Esophagus mucosa (tissue), 1 donor: ENCODE data around the gene POLL. TPM values are rescaled to one million over a fixed set of nuclear protein-coding genes. Genes with fewer than 3 reads are reported as not detected.

Experiments
- ATAC-seq: fragments of 200-7000 bp; cut with Tn5 transposase; one replicate; pipeline ENCODE4 v1.9.1; 2020
- total RNA-seq: library from RNA; stranded (reverse); gene quantifications from one replicate; pipeline ENCODE4 v1.2.4, GENCODE V29; 2023
- donor health status: DM: yes; HTN: yes; CAD: no.

POLL gene
- total RNA-seq, 1 donor from 2014 or later = 13.5 TPM

DNA sequence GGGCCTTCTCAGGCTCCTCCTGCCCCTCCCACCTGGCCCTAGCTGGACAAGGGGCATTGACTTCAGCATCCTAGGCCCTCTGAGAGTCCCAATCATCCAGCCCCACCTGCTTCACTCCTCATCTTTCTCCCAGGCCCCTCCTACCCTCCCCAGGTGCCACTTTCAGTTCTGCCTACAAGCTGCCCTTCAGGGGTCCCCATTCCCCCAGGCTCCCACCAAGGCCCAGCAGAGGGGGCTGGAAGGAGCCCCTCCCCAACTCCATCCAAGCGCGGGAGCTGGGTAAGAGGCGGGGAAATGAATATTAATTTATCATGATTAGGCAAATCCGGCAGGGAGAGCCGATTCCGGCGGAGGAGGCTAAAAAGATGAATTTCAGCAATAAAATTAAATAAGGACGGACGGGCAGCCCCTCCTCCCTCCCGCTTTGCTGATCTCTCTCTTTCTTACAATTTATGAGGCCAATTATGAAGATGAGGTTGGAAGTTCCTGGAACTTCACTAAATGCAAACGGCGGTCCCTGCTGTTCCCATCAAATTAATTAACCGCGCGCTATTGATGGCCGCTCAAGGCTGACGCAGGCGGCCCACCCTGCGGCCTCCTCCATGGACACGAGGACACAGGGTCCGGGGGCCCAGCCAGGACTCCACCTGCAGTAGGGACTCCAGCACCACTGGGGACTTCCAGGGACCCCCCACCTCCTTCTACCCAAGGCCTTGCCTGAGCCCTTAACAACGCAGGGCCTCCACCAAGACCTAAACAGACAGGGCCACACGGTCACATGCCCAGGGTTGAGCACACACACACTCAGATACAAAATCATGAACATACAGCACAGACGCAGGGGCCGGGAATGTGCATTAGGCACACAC is 13.9 kb downstream of the POLL start:
- ATAC-seq = no peak

DNA sequence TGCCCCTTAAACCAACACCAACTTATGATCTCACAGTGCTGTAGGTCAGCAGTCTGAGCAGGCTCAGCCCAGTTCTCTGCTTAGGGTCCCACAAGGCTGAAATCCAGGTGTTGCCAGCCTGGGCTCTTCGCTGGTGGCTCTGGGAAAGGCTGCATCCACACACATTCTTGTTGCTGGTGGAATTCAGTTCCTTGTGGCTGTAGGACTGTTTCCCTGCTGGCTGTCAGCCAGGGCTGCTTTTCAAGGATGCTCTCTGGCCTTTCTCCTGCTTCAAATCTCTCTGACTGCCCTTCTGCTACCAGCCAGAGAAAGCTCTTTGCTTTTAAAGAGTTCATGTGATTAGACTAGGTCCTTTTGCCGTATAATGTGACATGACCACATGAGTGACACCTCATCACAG is 15.3 kb downstream of the POLL start:
- no peak for ATAC-seq

DNA sequence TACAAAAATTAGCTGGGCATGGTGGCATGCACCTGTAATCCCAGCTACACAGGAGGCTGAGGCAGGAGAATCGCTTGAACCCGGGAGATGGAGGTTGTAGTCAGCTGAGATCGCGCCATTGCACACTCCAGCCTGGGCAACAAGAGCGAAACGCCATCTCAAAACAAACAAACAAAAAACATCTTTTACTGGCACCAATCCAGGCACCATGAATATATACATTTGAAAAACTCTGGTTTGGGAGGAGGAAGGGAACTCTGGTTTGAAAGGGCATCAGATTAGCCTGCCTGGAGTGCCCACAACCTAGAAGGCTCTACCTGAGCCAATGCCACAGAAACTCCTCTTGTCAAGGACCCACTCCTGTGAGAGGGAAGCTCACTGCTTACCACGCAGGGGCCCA is 15.9 kb downstream of the POLL start:
- no peak for ATAC-seq

DNA sequence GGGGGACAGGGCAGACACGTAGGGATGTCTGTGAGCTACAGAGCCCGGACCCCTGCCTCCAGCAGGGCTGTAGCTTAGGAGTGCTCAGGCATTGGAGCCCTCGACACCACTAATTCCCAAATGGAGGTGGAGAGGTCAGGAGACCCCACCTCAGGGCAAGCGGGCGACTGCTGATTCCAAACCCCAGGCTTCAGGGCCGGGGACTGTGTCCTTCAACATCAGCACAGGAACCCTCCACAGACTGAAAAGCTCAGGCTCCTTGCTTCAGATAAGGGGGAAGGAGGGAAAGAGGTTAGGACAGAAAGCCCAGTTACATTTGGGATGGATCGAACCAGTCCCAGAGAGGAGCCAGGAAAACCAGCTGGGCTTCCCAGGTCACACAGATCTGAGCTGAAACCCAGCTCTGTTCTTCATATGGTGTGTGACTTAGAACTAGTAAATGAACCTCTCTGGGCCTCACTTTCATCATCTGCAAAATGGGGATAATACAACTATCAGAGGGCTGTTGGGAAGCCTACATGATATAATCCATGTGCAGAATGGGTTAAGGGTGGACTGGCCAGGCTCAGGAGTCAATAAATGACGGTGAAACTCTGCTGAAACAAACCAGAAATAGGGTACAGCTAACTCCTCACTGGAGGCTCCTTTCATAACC is 16.7 kb downstream of the POLL start:
- ATAC-seq = no peak

DNA sequence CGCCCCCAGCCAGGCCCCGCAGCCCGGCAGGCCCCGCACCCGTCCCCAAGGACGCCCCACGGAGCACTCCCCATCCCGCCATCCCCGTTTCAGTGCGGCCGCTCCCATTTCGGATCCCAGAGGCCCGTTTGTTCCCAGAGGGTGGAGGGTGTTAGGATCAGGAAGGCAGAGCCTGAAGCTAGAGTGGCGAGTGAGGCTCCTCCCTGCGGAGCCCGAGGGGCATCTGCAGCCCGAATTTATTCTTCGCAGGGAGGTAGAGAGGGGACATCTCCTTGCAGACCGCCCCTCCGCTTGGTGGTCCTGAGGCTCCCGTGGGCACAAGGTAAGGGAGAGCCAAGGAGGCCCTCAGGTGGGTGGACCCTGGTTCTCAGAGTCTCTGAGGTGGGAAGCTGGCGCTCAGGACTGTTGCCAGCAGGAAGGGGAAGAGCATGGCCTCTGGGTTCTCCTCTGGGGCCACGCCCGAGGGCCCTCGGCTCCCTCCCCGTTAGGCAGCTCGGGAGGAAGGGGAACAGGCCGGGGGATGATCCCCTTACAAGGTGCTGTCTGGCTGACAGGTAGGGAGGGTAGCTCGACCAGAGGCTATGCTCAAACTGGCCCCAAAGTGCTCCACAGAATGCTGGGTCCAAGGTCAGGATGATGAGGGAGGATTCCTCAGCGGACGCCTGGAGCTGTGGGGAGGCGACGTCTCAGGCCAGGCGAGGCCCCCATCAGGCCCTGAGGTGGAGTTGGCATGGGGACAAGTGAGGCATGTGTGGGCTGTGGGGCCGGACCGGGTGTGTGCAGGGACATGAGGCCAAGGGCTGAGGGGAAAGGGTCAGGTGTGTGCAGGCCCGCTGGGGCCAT is 17.4 kb downstream of the POLL start:
- ATAC-seq = no peak

DNA sequence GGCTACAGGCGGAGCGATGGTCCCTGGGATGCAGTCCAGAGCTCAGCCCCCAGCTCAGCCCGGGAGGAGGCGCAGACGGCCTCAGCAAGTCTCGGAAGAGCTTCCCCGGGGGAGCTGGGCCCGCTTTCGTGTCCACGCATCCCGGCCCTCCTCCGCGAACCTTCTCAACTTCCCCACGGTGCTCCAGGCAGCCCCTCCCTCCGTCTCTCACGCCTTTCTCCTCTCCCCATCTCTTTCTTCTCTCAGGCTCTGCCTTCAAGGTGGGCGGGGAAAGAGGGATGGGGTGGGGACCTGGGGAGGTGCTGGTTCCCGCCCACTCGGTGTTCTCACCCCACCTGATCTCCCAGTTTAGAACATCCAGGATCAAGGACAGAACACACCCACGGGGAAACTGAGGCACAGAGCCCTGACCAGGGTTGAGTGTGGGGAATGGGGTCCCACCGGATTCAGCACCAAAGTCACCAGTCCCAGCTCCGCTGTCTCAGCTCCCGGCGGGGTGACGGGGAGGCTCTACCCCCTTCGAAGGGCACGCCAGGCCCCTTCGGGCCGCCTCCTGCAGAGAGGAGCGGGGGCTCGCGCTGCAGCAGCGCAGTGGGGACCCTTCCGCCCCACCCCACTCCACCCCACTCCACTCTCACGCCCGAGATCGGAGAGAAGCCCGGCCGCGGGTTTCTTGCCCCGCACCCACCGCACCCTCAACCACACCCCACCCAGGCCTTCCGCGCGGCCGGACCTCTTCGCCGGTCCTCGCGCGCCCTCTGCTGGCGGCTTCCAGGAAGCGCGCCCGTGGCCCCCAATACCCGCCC is 18.2 kb downstream of the POLL start:
- ATAC-seq = peak; percentile 87

DNA sequence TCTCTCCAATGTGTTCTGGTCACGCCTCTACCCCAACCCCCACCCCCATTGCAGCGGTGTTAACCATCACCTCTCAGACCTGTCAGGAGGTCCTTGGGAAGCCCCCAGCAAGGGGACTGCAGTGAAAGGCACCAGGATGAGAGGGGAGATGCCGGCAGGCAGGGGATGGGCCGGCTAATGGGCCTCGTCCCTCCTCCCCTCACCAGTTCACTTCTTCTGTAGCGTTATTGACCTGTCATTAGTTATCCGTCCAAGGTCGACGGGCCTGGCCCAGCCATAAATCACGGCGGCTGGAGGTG is 18.8 kb downstream of the POLL start:
- no peak for ATAC-seq

DNA sequence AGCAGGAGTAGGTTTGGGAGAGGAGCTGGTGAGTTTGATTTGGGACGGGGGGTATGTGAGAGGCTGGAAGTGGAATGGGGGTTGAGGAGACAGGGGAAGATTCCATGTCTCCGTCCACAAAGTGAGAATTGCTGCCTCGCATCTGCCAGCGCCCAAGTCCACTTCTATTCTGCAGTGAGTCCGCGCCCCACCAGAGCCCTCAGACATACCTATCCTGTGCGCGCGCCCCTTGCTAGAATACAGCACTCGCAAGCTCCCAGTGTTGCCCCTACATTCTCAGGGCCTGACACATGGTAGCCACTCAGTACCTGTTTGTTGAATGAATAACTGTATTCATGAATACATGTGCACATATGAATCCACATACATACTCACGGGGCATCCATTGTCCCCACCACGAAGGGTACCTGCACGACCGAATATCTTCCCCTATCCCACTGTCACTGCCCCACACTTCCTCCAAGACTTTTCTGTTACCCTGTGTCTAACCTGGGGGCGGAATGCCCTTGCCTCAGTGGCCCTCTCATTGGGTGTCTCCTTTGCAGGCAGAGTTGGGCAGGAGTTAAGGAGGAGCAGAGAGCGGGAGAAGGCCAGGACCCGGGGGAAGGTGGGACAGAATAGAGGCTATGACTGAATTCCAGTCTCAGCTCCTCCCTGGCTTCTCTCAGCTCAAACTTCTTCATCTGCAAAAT is 19.9 kb downstream of the POLL start:
- ATAC-seq = no peak

DNA sequence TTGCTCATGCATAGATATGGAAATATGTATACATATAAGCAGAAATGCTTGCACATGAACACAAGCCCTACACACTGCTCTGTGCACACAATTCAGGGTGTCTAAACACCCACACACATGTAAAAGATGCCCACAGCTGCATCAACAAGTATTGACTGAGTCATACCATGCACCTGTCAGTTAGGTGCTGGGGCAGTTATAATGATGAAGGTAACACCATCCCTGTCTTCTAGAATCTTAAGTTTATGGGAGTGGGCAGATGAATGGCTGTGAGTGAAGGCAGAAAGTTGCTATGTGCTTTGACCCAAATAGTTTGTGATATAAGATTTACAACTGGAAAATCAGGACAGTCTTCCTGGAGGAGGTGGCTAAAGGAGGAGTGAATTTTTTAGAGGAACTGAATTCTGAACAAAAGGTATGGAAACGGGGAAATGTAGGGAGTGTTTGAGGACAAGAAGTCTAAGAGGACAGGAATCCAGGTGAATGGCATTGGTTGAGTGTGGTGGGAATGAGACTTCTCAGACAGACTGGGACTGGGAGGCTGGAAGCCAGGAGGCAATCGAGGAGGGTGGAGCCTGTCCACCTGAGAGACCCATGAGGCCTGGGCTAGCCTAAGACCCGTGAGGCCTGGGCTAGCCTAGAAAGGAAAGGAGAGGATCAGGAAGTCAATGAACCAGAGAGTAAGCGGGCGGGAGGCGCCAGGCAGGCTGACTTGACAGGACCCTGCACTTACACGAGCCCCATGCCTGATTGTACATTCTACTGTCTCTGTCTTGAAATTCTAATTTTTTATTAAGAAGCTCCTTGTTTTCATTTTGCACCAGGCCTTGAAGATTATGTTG is 20.7 kb downstream of the POLL start:
- no peak for ATAC-seq

DNA sequence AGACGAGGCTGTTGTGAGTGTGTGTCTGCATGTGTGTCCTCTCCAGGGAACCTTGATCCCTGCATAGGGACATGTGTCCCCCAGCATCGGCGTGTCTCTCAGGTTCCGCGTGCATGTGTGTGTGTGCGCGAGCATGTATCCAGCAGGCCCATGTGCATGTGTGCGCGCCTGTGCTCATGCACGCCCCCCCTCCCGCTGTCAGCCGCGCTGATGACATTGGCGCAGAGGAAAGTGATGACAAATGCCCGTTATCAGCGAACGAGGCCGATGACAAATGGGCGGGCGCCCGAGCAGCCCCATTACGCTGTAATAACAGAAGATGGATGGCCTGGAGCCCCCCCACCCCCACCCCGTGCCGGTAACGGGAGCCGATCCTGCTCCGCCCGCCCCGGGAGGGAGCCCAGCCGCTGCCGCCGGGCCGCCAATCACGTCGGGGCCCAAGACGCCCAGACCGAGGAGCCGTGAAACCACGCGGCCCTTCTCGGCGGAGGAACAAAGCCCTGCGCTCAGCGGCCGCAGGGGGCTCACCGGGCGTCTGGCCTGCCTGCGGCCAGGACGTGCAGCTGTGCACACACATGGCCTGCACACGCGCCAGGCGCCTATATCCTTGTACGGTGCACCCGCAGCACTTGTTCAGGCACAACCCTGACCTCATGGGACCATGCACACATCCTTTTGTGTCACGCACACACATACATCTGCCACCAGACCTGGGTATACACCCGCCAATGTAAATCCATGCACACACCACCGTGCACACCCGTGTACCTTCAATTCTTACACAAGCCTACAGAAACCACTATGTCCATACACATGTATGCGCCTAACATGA is 21.5 kb downstream of the POLL start:
- no peak for ATAC-seq

DNA sequence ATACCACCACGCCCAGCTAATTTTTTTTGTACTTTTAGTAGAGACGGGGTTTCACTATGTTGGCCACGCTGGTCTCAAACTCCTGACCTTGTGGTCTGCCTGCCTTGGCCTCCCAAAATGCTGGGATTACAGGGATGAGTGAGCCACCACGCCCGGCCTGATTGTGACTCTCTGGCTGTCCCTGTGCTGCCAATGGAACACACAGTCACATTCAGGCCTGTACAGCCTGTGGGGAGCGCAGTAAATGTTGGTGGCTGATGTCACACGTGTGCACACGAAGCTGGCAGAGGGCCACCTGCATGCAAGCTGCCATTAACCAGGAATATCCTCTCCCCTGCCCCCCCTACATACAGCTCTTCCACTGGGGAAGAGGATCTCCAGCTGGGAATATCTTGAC is 22.1 kb downstream of the POLL start:
- no peak for ATAC-seq

DNA sequence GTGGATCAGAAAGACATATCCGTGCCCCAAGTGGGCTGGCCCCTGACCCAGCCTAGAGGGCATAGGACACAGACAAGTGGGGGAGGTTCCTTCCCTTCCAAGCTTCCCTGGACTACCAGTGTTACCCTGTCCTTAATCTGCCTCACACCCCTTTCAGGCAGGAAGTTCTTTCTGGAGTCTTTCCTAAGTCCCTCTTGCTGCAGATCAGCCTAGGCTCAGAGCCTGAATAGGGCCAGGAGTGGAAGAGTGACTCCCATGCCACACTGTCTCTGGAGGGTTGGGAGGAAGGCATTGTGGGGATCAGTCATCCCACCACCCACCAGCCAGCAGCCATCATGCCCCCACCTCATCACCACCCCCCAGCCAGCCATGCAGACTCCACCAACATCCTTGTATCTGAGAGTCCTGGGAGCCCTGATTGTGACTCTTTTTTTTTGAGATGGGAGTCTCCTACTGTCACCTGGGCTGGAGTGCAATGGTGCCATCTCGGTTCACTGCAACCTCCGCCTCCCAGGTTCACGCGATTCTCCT is 22.6 kb downstream of the POLL start:
- no peak for ATAC-seq

DNA sequence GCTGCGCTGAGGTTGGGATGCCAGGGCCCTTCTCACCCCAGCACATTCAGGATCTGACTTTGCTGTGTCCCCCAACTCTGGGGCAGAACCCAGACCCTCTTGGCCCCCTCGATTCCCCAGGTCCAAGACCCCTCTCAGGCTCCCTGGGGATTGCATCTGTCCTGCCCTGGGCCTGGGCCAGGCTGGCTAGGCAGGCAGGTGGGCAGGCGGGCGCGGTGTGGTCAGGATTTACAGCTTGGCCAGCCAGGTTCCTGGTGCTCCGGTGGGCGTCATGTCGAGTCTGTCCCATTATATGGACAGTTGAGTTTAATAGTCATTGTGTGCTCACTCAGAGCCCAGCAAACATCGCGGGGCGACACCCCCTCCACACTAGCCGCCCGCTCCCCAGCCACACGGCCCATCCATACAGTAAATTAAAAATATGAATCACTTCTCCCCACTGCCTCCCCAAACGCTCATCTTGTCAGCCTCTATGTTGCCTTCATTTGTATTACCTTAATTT is 23.5 kb downstream of the POLL start:
- no peak for ATAC-seq

DNA sequence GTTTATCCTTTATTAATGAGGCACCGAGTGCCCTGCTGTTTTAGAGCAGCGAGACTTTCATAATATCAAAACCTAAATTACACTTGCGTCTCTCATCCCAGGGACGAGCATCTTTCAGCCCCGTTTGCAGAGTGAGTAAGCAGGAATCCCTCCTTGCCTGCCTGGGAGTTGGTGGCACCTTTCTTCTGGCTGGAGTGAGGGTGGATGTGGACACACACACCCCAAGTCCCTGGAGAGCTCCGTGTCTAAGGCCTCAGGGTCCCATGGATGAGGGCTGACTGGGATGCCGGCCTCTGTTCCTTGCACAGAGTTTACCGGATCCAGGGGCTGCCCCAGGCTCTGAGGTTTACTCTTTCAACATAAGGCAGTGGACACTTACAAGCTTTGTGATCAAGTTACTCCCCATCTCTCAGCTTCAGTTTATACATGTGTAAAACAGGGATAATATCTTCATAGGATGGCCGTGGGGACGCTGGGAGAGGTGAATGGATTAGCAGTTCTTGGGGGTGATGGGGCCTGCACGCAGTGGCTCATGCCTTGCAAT is 24.5 kb downstream of the POLL start:
- ATAC-seq = no peak

DNA sequence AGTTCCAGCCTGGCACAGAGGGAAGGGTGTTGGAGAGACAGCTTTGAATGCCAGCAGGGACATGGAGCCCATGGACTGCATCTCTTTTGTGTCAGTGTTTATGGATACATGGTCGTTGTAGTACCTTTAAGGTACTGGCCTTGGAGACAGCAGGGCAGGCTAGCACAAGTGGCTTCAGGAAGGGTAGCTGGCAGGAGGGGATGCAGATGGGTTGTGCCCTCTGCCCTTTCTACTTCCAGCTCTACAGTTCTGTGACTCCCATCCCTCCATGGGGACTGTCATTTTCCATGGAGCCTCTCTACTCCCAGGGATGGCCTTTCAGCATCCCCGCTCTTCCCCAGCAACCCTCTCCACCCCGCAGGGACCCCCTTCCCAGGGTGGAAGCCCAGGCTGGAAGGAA is 25.1 kb downstream of the POLL start:
- ATAC-seq = no peak

DNA sequence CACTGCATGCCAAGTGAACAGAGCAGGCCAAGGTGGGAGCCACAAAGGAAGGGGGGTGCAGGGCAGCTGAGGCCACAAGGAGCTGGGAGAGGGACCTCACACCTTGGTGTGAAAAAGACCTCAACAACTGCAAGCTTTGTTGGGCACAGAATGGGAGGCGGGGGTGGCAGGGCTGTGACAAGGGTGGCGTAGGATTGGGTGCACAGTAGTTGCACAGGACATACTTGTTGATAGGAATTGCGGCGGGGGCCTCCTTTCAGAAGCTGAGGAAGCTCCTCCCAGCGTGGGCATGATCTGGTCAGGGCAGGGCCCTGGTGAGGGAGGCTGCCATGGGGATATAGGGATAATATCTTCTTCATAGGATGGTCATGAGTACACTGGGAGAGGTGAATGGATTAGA is 25.8 kb downstream of the POLL start:
- ATAC-seq = no peak

DNA sequence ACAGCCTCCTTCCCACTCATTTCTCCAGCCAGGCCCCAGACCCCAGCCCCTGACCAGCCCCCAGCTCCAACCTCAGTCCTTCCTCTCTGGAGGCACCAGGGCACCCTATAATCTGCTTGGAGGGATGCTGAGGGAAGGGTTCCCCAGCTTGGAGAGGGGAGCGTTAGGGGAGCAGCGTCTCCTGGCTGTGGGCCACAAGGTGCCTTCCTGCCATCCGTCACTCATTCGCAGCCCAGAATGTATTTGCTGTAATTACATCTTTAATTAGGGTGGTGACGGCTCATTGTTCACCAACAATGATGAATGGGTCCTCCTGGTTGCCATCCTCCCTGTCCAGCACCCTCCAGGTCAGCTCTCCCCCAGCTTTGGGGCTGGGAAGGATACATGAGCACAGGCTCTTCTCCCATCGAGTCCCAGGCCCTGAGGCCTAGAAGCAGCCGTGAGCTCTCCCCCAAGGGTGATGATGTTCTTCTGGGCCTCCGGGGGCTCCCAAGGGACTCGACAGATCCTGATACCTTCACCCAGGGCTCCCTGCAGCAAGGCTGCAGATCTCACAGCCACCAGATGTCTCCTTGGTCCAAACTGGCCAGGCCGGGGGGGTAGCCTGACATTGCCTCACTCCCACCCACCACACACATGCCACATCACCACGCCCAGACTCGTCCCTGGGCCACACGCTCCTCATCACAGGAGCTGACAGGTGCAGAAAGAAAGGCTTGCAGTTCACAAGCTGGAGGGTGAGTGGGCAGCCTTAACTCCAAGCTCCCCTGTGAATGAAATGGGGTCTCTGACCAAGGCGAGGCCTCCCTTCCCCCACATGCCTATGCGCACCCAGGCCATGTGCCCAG is 26.8 kb downstream of the POLL start:
- no peak for ATAC-seq

DNA sequence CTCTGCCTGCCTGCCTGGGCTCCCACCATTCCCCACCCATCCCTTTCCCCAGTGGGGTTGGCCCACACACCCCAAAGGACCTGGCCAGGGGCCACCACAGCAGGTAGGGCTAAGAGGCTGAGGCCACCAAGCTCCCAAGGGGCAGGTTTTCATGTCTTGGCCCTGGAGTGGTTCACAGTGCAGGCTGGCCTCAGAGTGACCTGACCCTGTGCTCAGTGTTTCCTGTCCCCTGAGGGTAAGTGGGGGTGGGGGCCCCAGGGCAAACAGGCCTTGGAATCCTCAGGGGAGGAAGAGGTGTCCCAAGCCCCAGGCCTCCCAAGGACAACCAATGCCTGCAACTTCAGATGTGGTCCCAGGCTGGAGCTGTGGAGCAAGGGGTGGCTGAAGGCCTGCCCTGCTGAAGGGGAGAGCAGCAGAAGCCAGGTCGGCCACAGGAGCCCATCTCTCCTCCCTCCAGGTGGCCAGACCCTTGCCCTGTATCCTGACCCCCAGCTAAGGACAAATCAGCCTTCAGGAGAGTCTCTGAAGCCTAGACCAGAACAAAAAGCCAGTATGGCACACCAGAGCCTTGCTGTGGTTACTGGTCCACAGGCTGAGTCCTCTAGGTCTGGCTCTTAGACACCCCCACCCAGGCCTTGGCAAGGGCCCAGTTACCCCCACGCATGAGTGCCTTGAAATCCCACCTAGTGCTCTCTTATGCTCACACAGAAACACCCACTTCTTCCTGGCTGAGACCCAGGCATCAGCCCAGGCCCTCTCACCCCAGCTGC is 27.6 kb downstream of the POLL start:
- no peak for ATAC-seq
